ENCODE data around the gene PRKG1.

PRKG1 gene

GRCh38 chr10:52259426-52259812, 1185.1 kb downstream of the PRKG1 start:
- no peaks in the 10 kb centered on the region for H3K4me1 ChIP-seq (ENCODE audit: control insufficient read depth, low read length)
- no peaks in the 10 kb centered on the region for H3K27me3 ChIP-seq (ENCODE audit: control insufficient read depth, low read length)

GRCh38 chr10:52261362-52261761, 1187.1 kb downstream of the PRKG1 start:
- Histone ChIP-seq H3K4me2 (ENCODE audit: low read length) (no peak overlapping the region), H3K4me3 (ENCODE audit: low read length) (no peak overlapping the region), H3K9me2 (replicated peaks; ENCODE audit: control insufficient read depth, low read length) (no peaks in the 10 kb centered on the region), H3K79me2 (ENCODE audit: control insufficient read depth, low read length) (no peaks in the 10 kb centered on the region), H3K27me3 (ENCODE audit: control insufficient read depth, low read length) (no peaks in the 10 kb centered on the region), H3K4me1 (ENCODE audit: control insufficient read depth, low read length) (no peaks in the 10 kb centered on the region), H3F3A (ENCODE audit: control insufficient read depth, insufficient read depth) (no peaks in the 10 kb centered on the region), H3K36me3 (ENCODE audit: control insufficient read depth, low read length) (no peaks in the 10 kb centered on the region), H3K27ac (ENCODE audit: low read depth, low read length) (no peak overlapping the region), H4K20me1 (ENCODE audit: control insufficient read depth, insufficient read depth, low read depth, low read length) (no peaks in the 10 kb centered on the region), H3K9me3 (ENCODE audit: control insufficient read depth, insufficient read depth, low read length) (no peaks in the 10 kb centered on the region)
- TF ChIP-seq EZH2phosphoT487 (IDR thresholded peaks at IDR 0.05; ENCODE audit: borderline replicate concordance, low read length) (no peak), CTCF (IDR thresholded peaks at IDR 0.05; ENCODE audit: low read depth, low read length, poor library complexity, severe bottlenecking) (no peak)

More at GRCh38 chr10:52259426-52259812, 1185.1 kb downstream of the PRKG1 start:
- no peak overlapping the region for H3K4me3 ChIP-seq (ENCODE audit: low read length)
- no peaks in the 10 kb centered on the region for H3K79me2 ChIP-seq (ENCODE audit: control insufficient read depth, low read length)
- TF ChIP-seq CTCF (IDR thresholded peaks at IDR 0.05; ENCODE audit: low read depth, low read length, poor library complexity, severe bottlenecking) (no peak), EZH2phosphoT487 (IDR thresholded peaks at IDR 0.05; ENCODE audit: borderline replicate concordance, low read length) (no peak)
- H3K9me3 ChIP-seq (ENCODE audit: control insufficient read depth, insufficient read depth, low read length) = no peaks in the 10 kb centered on the region
- no peaks in the 10 kb centered on the region for H3K36me3 ChIP-seq (ENCODE audit: control insufficient read depth, low read length)
- no peak overlapping the region for H3K4me2 ChIP-seq (ENCODE audit: low read length)
- no peaks in the 10 kb centered on the region for H3K9me2 ChIP-seq (replicated peaks; ENCODE audit: control insufficient read depth, low read length)
- no peaks in the 10 kb centered on the region for H4K20me1 ChIP-seq (ENCODE audit: control insufficient read depth, insufficient read depth, low read depth, low read length)
- no peaks in the 10 kb centered on the region for H3F3A ChIP-seq (ENCODE audit: control insufficient read depth, insufficient read depth)
- no peak overlapping the region for H3K27ac ChIP-seq (ENCODE audit: low read depth, low read length)

- H3K4me2 ChIP-seq (ENCODE audit: low read length) = no peak overlapping the region
- no peaks in the 10 kb centered on the region for H4K20me1 ChIP-seq (ENCODE audit: control insufficient read depth, insufficient read depth, low read depth, low read length)
- H3K27me3 ChIP-seq (ENCODE audit: control insufficient read depth, low read length) = no peaks in the 10 kb centered on the region
- H3K9me3 ChIP-seq (ENCODE audit: control insufficient read depth, insufficient read depth, low read length) = no peaks in the 10 kb centered on the region
- H3F3A ChIP-seq (ENCODE audit: control insufficient read depth, insufficient read depth) = no peaks in the 10 kb centered on the region
- H3K4me1 ChIP-seq (ENCODE audit: control insufficient read depth, low read length) = no peaks in the 10 kb centered on the region
- H3K27ac ChIP-seq (ENCODE audit: low read depth, low read length) = no peak overlapping the region
- no peaks in the 10 kb centered on the region for H3K36me3 ChIP-seq (ENCODE audit: control insufficient read depth, low read length)
- no peaks in the 10 kb centered on the region for H3K9me2 ChIP-seq (replicated peaks; ENCODE audit: control insufficient read depth, low read length)
- no peak for TF ChIP-seq EZH2phosphoT487 (IDR thresholded peaks at IDR 0.05; ENCODE audit: borderline replicate concordance, low read length)
- no peak for TF ChIP-seq CTCF (IDR thresholded peaks at IDR 0.05; ENCODE audit: low read depth, low read length, poor library complexity, severe bottlenecking)
- H3K4me3 ChIP-seq (ENCODE audit: low read length) = no peak overlapping the region
- no peaks in the 10 kb centered on the region for H3K79me2 ChIP-seq (ENCODE audit: control insufficient read depth, low read length)
Observed at GRCh38 chr10:52265131-52265926, 1191.0 kb downstream of the PRKG1 start.
